Lower leg skin (tissue), 3 donors: Measurements from ENCODE around the gene NR4A2.

Experiments used
- POLR2A ChIP-seq, 2 donors: fragments of 450-650 bp; IDR thresholded peaks; one replicate each; pipeline ENCODE4 v1.6.1; 2016 to 2017; ENCODE audit warnings: antibody characterized with exemption in 2 of 2, mild to moderate bottlenecking in 1 of 2, moderate library complexity in 1 of 2
- TF ChIP-seq, protein P1 (sequence below), 3 donors: fragments of 450-650 bp; IDR thresholded peaks; one replicate each; pipeline ENCODE4 v1.5.1; 2016; ENCODE audit warnings: antibody characterized with exemption in 3 of 3, mild to moderate bottlenecking in 3 of 3, moderate library complexity in 2 of 3

GRCh38 chr2:156329927-156330726 is 2.4 kb downstream of the NR4A2 start:
- TF ChIP-seq, protein P1, sequence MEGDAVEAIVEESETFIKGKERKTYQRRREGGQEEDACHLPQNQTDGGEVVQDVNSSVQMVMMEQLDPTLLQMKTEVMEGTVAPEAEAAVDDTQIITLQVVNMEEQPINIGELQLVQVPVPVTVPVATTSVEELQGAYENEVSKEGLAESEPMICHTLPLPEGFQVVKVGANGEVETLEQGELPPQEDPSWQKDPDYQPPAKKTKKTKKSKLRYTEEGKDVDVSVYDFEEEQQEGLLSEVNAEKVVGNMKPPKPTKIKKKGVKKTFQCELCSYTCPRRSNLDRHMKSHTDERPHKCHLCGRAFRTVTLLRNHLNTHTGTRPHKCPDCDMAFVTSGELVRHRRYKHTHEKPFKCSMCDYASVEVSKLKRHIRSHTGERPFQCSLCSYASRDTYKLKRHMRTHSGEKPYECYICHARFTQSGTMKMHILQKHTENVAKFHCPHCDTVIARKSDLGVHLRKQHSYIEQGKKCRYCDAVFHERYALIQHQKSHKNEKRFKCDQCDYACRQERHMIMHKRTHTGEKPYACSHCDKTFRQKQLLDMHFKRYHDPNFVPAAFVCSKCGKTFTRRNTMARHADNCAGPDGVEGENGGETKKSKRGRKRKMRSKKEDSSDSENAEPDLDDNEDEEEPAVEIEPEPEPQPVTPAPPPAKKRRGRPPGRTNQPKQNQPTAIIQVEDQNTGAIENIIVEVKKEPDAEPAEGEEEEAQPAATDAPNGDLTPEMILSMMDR (IDR thresholded peaks at IDR 0.05) = no peak
- no peak for TF ChIP-seq POLR2A (IDR thresholded peaks at IDR 0.05)
